AG04449 (cell line): ENCODE measurements around the gene BTBD10.

Source experiments
- CTCF ChIA-PET: fragments of 350-600 bp; formaldehyde crosslinking; extraction: SDS; loops from one replicate; lab custom pipeline; 2021; ENCODE audit warnings: antibody characterized with exemption; lab: Yijun Ruan, JAX
- POLR2A ChIA-PET: fragments of 400-600, 350-600 bp; formaldehyde crosslinking; extraction: SDS; loops from one replicate; lab custom pipeline; 2020; ENCODE audit warnings: antibody characterized with exemption, inconsistent platforms; lab: Yijun Ruan, JAX
- DNase-seq: peaks from one replicate; pipeline ENCODE4 v3.0.0-alpha.2; 2010; ENCODE audit warnings: low read depth, low spot score
- H3K4me3 ChIP-seq: 2 replicates; pipeline ENCODE4 v1.5.1; 2011; ENCODE audit warnings: low read depth, mild to moderate bottlenecking, control low read depth, low read length
- TF ChIP-seq, protein P1 (sequence below): IDR thresholded peaks from one replicate; pipeline ENCODE4 v1.5.1; 2011; ENCODE audit warnings: mild to moderate bottlenecking, moderate library complexity, low read length, control low read depth, inconsistent platforms; ENCODE audit not compliant: insufficient read depth; ENCODE audit errors: missing control alignments

The BTBD10 gene

DNA sequence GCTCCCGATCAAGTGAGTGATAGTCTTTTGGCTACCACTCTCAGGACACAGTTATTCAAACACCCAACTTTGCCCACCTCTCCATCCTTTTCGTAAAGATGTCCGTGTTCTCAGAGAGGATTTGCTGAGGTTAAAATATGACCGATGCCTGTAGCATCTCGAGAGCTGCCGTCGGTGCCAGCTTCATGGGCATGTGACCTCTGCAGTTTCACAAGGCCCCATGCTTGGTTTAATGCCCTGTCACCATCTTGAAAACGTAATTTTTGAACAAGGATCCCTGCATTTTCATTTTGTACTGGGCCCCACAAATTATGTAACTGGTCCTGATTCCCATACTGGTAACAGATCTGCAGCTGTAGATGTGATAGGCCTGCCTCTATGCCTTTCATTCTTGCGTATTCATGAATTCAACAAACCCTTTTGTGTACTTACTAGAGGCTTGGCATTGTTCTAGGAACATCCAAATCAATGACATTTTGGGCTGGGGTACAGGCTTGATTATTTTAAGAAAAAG, 100.4 kb downstream of the BTBD10 start:
- H3K4me3 ChIP-seq, result no peak overlapping the region
- TF ChIP-seq, protein P1, sequence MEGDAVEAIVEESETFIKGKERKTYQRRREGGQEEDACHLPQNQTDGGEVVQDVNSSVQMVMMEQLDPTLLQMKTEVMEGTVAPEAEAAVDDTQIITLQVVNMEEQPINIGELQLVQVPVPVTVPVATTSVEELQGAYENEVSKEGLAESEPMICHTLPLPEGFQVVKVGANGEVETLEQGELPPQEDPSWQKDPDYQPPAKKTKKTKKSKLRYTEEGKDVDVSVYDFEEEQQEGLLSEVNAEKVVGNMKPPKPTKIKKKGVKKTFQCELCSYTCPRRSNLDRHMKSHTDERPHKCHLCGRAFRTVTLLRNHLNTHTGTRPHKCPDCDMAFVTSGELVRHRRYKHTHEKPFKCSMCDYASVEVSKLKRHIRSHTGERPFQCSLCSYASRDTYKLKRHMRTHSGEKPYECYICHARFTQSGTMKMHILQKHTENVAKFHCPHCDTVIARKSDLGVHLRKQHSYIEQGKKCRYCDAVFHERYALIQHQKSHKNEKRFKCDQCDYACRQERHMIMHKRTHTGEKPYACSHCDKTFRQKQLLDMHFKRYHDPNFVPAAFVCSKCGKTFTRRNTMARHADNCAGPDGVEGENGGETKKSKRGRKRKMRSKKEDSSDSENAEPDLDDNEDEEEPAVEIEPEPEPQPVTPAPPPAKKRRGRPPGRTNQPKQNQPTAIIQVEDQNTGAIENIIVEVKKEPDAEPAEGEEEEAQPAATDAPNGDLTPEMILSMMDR, result no peak
- ChIA-PET CTCF (interaction anchor here (1.1 to 2.4 kb wide), 4 partner anchors 9 to 27 kb away, joined by 4 to 18 read pairs (median 6); no protein-coding TSS in a partner anchor), POLR2A (no interaction called here)
- DNase-seq, result no peak

DNA sequence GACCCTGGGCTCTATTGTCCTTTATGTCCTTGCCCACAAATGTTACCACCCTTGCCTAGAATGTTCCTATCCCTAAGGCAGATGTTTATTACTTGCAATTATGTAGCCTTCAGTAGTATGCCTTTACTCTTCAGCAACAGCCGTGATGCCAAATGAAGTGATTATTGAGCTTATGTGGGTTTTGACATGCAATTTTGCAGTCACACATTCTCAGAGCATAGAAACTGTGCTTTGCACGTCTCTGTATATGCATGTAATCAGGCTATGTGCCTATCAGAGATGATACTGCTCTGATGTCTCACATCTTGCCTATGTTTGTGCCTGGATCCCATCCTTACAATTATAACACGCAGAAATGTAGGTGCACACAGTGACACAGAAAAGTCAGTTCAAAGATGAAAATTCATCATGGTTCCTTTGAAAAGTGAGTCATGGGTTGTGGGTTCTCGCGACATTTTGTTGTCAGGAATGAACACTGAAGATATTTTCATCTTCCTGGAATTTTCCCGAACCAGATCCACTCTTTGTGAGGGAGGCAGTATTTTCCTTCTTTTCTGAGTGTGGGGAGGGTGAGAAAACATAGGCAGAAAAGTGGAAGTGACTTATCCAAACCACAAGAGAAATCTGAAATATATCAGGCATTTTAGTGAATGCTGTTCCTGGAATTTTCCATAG, 104.3 kb downstream of the BTBD10 start:
- CTCF ChIA-PET, result interaction anchor here (1.1 to 10.4 kb wide), 5 partner anchors 11 to 151 kb away, joined by 3 to 96 read pairs (median 4); no protein-coding TSS in a partner anchor
- DNase-seq, result no peak
- POLR2A ChIA-PET, result no interaction called here
- TF ChIP-seq, protein P1, result no peak
- no peak overlapping the region for H3K4me3 ChIP-seq

DNA sequence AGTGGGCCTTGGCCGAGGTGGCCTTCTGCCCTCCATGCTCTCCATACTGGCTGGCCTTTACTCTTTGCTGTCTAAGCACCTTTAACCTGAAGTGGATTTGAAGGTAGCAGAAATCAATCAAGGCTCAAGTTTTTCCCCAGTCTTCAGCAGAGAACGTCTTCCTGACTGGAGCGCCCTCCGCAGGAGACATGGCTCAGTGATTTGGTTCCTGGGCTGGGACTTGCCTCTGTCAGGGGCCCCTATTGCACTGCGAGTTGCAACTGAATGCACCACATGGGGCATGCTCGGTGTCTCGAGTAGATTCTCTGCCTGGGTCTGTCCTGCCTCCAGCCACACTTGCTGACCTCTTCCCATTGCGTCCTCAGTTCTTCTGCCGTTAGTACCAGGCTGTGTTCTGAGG, 105.8 kb downstream of the BTBD10 start:
- ChIA-PET CTCF (interaction anchor here (1.8 to 10.4 kb wide), 2 partner anchors 22 to 149 kb away, joined by 8 to 96 read pairs; no protein-coding TSS in a partner anchor), POLR2A (no interaction called here)
- TF ChIP-seq, protein P1, result no peak
- H3K4me3 ChIP-seq, result no peak overlapping the region
- no peak for DNase-seq

DNA sequence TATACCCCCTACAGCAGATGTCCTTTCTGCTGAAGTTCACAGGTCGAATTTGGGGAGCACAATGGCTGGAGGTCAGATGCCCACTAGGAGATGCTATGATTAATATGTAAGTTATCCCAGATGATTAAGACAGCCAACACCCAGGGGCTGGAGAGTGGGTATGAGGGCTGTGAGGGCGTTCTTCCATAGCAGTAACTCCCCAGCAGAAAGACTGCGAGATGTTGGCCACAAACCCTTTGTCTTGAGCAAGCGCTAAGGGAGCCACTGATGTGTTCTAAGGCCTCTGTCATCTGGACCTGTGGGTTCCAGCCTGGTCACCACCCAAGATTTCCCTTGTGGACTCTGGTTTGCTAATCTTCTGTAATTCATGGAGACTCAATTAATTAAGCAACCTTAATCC, 107.8 kb downstream of the BTBD10 start:
- no peak overlapping the region for H3K4me3 ChIP-seq
- ChIA-PET CTCF (interaction anchor here (1.2 to 10.4 kb wide), 12 partner anchors 8 to 147 kb away, joined by 4 to 96 read pairs (median 12); no protein-coding TSS in a partner anchor), POLR2A (no interaction called here)
- no peak for DNase-seq
- TF ChIP-seq, protein P1, result no peak

DNA sequence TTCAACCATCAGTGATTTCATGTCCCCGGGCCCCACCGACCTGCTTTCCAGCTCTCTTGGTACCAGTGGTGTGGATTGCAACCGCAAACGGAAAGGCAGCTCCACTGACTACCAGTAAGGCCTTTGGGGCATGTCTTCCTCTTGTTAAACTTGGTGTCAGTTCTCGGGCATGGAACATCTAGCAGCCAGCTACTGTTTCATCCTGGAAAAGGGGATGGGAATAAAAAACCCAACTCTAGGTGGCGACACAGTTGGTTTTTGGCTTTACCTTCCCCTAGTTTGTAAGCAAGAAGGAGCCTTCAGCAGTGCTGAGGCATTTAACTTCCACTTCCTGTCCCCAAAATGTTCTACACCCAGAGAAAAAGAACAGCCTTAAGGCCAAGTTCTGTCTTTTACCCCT, 108.7 kb downstream of the BTBD10 start:
- TF ChIP-seq, protein P1, result peak; percentile 19
- POLR2A ChIA-PET, result no interaction called here
- CTCF ChIA-PET, result interaction anchor here (0.8 to 10.4 kb wide), 12 partner anchors 9 to 146 kb away, joined by 3 to 96 read pairs (median 12); no protein-coding TSS in a partner anchor
- H3K4me3 ChIP-seq, result no peak overlapping the region
- no peak for DNase-seq

DNA sequence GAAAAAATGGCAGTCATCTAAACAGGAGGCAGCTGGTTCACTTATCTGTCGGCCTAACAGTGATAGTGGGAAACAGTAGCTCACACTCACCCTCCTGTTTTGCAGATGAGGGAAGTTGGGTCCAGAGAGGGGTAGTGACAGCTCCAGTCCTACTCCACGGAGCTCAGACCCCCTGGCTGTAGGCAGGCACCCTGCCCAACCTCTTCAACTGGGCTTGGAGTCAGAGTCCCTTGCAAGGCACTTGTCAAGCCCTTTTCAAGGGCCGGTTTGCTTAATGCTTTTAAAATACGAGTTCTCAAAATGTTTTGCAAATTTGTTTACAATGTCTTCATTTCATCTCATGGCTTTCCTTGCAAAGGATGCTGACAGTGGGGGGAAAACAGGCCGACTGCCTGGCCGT, 110.3 kb downstream of the BTBD10 start:
- TF ChIP-seq, protein P1, result no peak
- POLR2A ChIA-PET, result interaction anchor here (0.8 kb wide), 1 partner anchor 92 kb away, joined by 3 read pairs; no protein-coding TSS in a partner anchor
- no peak overlapping the region for H3K4me3 ChIP-seq
- no peak for DNase-seq
- CTCF ChIA-PET, result interaction anchor here (3.9 to 10.4 kb wide), 4 partner anchors 8 to 145 kb away, joined by 37 to 96 read pairs (median 64); no protein-coding TSS in a partner anchor
